ENCODE results near the gene GID8.

GID8 gene

GRCh38 chr20:62961310-62961783 lies 23.4 kb downstream of the GID8 start:
- H3K9ac ChIP-seq, result no peak overlapping the region
- no peak overlapping the region for H3K4me2 ChIP-seq
- no peak overlapping the region for H2AFZ ChIP-seq (ENCODE audit: low read depth)
- H3K4me1 ChIP-seq (ENCODE audit: low read depth, poor library complexity, severe bottlenecking), result no peaks in the 10 kb centered on the region
- no peaks in the 10 kb centered on the region for H4K20me1 ChIP-seq (ENCODE audit: insufficient read depth)
- H3K4me3 ChIP-seq (IDR thresholded peaks at IDR 0.05; ENCODE audit: insufficient read depth, low read depth, low read length), result no peak overlapping the region
- H3K27me3 ChIP-seq (ENCODE audit: insufficient read depth, low read depth), result peaks cover 82% of the 10 kb centered on the region
- H3K36me3 ChIP-seq (ENCODE audit: insufficient read depth), result no peaks in the 10 kb centered on the region
- H3K27ac ChIP-seq, result no peak overlapping the region
- no peak for TF ChIP-seq CTCF (conservative IDR thresholded peaks at IDR 0.05; ENCODE audit: low read depth, low read length)
- no peaks in the 10 kb centered on the region for H3K79me2 ChIP-seq (ENCODE audit: insufficient read depth, low read depth)

GRCh38 chr20:62961799-62962198 lies 23.9 kb downstream of the GID8 start:
- no peak overlapping the region for H3K4me2 ChIP-seq
- H3K27me3 ChIP-seq (ENCODE audit: insufficient read depth, low read depth), result peaks cover 82% of the 10 kb centered on the region
- no peak overlapping the region for H3K9ac ChIP-seq
- TF ChIP-seq CTCF (conservative IDR thresholded peaks at IDR 0.05; ENCODE audit: low read depth, low read length), result no peak
- no peaks in the 10 kb centered on the region for H3K36me3 ChIP-seq (ENCODE audit: insufficient read depth)
- H4K20me1 ChIP-seq (ENCODE audit: insufficient read depth), result no peaks in the 10 kb centered on the region
- H3K4me1 ChIP-seq (ENCODE audit: low read depth, poor library complexity, severe bottlenecking), result no peaks in the 10 kb centered on the region
- H3K4me3 ChIP-seq (IDR thresholded peaks at IDR 0.05; ENCODE audit: insufficient read depth, low read depth, low read length), result no peak overlapping the region
- H3K79me2 ChIP-seq (ENCODE audit: insufficient read depth, low read depth), result no peaks in the 10 kb centered on the region
- H2AFZ ChIP-seq (ENCODE audit: low read depth), result no peak overlapping the region
- no peak overlapping the region for H3K27ac ChIP-seq

- Histone ChIP-seq H3K4me3 (IDR thresholded peaks at IDR 0.05; ENCODE audit: insufficient read depth, low read depth, low read length) (no peak overlapping the region), H3K36me3 (ENCODE audit: insufficient read depth) (no peaks in the 10 kb centered on the region), H2AFZ (ENCODE audit: low read depth) (no peak overlapping the region), H3K27me3 (ENCODE audit: insufficient read depth, low read depth) (peaks cover 85% of the 10 kb centered on the region), H4K20me1 (ENCODE audit: insufficient read depth) (no peaks in the 10 kb centered on the region), H3K27ac (no peak overlapping the region), H3K79me2 (ENCODE audit: insufficient read depth, low read depth) (no peaks in the 10 kb centered on the region), H3K4me2 (no peak overlapping the region), H3K9ac (no peak overlapping the region), H3K4me1 (ENCODE audit: low read depth, poor library complexity, severe bottlenecking) (no peaks in the 10 kb centered on the region)
- TF ChIP-seq CTCF (conservative IDR thresholded peaks at IDR 0.05; ENCODE audit: low read depth, low read length), result no peak
These were observed 24.4 kb downstream of the GID8 start for GRCh38 chr20:62962221-62962879.

- Histone ChIP-seq H2AFZ (ENCODE audit: low read depth) (no peak overlapping the region), H3K79me2 (ENCODE audit: insufficient read depth, low read depth) (no peaks in the 10 kb centered on the region), H3K4me2 (no peak overlapping the region), H4K20me1 (ENCODE audit: insufficient read depth) (no peaks in the 10 kb centered on the region), H3K4me3 (IDR thresholded peaks at IDR 0.05; ENCODE audit: insufficient read depth, low read depth, low read length) (no peak overlapping the region), H3K36me3 (ENCODE audit: insufficient read depth) (no peaks in the 10 kb centered on the region), H3K4me1 (ENCODE audit: low read depth, poor library complexity, severe bottlenecking) (no peaks in the 10 kb centered on the region), H3K27me3 (ENCODE audit: insufficient read depth, low read depth) (peaks cover 89% of the 10 kb centered on the region), H3K27ac (no peak overlapping the region), H3K9ac (no peak overlapping the region)
- TF ChIP-seq CTCF (conservative IDR thresholded peaks at IDR 0.05; ENCODE audit: low read depth, low read length), result no peak
These were observed 25.1 kb downstream of the GID8 start for GRCh38 chr20:62962891-62963613.
